ENCODE measurements around the gene DYSF.

DNA sequence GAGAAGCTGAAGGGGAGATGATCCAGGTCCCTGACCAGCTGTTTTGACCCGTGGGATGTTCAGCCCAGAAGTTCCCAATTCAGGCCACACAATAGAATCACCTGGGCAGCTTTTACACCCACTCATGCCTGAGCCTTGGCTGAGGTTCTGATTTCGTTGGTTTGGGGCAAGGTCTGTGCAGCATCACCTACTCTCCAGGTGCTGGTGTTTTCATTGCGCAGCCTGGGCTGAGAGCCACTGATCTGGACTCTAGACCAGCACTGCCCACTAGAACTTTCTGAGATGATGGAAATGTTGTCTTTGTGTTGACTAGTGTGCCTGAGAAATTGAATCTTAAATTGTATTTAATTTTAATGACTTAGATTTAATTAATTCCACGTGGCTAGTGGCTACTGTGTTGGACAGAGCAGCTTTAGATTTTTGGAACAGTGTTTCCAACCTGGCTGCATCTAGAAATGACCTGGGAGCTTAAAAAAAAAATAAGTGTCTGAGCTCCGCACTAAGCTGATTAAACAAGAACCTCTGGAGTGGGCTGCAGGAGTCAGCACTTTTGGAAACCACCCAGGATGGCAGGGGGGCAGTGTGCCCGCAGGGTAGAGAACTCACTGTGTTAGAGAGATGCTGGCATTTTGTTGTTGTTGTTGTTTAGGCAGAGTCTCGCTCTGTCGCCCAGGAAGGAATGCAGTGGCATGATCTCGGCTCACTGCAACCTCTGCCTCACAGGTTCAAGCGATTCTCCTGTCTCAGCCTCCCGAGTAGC is 33.7 kb downstream of the DYSF start:
- TF ChIP-seq, protein P1, sequence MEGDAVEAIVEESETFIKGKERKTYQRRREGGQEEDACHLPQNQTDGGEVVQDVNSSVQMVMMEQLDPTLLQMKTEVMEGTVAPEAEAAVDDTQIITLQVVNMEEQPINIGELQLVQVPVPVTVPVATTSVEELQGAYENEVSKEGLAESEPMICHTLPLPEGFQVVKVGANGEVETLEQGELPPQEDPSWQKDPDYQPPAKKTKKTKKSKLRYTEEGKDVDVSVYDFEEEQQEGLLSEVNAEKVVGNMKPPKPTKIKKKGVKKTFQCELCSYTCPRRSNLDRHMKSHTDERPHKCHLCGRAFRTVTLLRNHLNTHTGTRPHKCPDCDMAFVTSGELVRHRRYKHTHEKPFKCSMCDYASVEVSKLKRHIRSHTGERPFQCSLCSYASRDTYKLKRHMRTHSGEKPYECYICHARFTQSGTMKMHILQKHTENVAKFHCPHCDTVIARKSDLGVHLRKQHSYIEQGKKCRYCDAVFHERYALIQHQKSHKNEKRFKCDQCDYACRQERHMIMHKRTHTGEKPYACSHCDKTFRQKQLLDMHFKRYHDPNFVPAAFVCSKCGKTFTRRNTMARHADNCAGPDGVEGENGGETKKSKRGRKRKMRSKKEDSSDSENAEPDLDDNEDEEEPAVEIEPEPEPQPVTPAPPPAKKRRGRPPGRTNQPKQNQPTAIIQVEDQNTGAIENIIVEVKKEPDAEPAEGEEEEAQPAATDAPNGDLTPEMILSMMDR (IDR thresholded peaks at IDR 0.05), result no peak
- no peak for TF ChIP-seq EP300 (IDR thresholded peaks at IDR 0.05)
